Frontal cortex (tissue), 4 donors: ENCODE results near the gene ETV6. TPM values are rescaled to one million over a fixed set of nuclear protein-coding genes. Genes with fewer than 3 reads are reported as not detected.
A peak's percentile ranks its signal among the peaks of the same experiment; 100 is the strongest.

Source experiments
- DNase-seq, 2 donors: peaks; one replicate each; pipeline ENCODE4 v3.0.0; 2012; ENCODE audit warnings: low spot score in 2 of 2
- FAIRE-seq: peaks from 2 replicates; lab custom pipeline; 2012; peaks lifted over from hg19 to GRCh38; lab: Jason Lieb, UNC
- total RNA-seq: library from RNA; depleted of rRNA; stranded (reverse); fragments of >200 nt; gene quantifications from one replicate; pipeline ENCODE4 v1.2.3, GENCODE V29; 2014
- donor health status: control.
- donor health status: control.
- donor health status: control.

ETV6 gene
- total RNA-seq, 1 donor from 2014 or later, result 2.9 TPM

DNA sequence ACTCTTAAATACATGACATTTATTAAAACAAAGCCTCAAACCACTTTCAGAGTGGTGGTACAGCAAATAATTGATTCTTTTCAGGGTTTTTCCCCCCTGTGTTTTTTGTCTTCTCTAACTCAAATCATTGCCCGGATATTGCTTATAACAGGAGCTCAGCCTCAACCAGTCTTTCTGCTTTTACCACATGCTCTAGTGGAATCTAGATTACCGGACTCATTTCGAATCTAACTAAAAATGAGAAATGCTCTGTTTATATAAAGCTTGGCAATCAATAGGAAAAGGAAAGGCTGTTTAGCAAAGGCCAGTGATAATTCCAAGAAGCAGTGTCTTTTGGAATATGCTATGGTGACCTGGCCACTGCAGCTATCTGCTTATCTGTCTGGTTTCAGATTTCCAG lies 161.5 kb downstream of the ETV6 start:
- DNase-seq (no peak), FAIRE-seq (no peak)

DNA sequence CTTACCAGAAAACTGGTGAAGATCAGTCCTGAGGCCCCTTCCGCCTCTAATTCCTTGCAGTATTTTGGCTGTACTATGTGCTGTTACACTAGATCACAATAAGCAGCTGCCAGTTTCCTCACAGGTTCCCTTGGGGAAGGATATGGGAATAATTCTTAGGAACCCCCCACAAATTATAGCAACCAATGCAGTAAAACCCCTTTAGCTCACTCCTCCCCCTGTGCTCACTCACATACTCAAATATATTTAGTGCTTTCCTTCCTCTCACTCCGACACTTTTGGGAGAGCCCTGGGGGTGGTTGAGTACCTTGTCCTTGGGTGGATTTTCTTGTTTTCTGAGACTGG lies 162.7 kb downstream of the ETV6 start:
- FAIRE-seq, result no peak
- DNase-seq, result no peak

DNA sequence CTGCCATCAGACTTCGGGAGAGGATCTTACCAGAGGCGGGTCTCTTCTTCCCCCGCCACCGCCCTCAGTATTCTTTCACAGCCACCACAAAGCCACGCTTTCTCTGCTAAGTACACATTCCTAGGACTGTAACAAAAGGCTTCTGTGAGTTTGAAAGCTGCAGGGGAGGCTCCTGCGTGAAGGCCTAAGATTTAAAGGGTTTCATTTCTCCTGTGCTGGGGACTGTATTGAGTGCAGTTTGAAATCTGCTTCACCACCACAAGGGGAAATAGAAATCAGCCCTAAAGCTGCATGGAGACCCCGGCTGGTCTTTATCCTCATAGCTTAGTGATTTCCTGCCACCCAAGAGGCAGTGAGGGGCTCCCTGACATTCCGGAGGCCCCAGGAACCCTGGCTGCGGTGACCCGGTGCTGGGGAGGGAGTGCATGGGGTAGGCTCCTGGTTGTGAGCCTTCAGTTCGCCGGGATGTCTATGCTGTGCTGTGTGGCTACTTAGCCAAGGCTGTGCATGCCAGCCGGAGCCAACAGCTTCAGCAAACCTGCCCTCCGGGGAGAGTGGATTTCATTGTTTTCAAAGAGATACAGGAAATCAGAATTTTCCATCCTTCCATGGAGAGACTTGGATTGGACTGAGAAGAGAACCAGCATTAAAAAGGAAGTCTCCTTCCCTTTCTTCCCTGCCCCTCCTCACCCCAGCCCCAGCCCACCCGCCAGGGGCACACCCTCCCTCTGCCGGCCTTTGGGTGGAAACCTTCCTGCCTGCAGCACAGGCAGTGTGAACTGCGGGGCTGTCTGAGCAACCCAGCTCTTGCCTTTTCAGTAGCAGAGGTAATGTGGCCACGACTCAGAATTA lies 163.3 kb downstream of the ETV6 start:
- FAIRE-seq (no peak), DNase-seq (no peak)

DNA sequence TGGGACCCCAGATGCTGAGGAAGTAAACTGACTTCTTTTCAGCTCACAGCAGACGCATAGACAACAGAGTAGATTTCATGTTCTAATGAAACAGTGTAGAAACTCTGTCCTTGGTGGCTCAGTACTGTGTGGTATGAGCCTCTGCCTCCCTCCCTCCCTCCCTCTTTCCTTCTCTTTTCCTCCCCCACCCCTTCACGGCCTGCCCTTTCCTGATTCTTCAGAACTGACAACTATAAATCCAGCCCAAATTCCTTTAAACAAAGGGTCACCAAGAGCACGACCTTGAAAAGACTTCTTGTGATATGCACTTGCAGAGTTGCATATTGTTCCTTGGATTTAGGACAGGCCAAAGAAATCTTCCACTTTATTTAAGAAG lies 164.0 kb downstream of the ETV6 start:
- no peak for DNase-seq

DNA sequence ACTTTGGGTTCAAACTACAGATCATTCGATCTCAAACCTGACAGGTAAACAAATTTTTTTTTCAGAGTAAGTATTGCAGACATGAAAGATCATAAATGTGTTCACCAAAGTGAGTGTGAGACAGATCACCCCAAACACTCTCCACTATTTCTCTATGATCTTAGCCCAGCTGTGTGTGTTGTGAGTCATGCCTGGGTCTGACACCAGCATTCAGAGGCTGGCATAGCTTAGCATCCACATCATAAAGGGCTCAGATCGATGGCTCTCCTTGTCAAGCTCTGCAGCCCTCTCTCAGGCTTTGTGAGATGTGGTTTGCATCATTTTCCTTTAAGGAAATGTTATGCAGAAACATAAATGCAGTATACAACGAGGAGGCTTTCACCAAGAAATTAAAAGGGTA lies 164.9 kb downstream of the ETV6 start:
- DNase-seq, result peak in 1 of 2 donors; percentile 42
- no peak for FAIRE-seq

More for the DNA sequence above, 164.0 kb downstream of the ETV6 start:
- FAIRE-seq, result no peak

DNA sequence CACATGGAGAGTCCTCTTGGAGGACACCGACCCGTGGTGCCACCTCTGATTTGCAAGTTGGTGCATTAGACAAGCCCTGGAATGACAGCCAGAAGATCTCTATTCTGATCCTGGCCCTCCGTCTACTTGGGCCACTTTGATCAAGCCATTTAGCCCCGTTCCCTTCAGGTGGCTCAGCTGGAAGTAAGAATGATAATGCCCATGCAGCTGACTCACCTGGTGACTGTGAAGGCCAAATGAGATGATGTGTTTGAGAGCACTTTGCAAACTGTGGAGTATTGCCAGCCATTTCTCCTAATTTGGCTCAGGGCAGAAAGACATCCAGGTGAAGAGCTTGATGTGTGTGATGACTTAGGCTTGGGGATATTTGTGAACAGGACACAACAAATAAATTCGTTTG lies 165.9 kb downstream of the ETV6 start:
- FAIRE-seq (no peak), DNase-seq (no peak)

DNA sequence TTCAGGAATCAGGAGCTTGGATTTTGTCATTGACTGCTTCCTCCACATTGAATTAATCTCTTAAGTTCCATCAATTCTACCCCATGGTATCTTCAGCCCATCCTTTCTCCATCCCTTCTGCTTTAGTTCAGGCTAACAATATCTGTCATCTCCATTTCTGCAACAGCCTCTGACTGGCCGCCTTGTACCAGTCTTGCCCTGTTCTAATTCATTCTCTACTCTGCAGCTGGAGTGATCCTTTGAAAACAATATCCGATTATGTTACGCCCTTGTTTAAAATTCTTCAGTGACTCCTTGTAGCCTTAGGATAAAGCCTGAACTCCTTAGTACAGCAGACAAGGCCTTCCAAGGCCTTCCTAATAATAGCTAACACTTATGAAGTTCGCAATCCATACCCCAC lies 170.2 kb downstream of the ETV6 start:
- FAIRE-seq (no peak), DNase-seq (no peak)

DNA sequence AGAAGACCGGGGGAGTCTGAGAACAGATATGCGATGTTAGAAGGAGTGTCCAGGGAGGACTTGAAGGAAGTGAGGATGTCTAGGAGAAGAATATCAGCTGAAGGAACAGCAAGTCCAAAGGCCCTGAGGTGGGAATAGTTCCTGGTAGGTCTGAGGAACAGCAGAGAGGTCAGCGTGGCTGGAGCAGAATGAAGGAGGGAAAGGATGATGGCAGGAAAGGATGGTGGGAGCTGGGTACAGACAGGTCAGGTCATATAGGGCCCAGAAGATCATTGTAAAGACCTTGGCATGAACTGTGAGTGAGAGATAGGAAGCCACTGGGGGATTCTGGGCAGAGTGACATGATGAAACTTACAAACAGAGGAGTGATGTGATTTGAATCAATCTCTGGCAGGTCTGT lies 171.0 kb downstream of the ETV6 start:
- FAIRE-seq, result no peak

DNA sequence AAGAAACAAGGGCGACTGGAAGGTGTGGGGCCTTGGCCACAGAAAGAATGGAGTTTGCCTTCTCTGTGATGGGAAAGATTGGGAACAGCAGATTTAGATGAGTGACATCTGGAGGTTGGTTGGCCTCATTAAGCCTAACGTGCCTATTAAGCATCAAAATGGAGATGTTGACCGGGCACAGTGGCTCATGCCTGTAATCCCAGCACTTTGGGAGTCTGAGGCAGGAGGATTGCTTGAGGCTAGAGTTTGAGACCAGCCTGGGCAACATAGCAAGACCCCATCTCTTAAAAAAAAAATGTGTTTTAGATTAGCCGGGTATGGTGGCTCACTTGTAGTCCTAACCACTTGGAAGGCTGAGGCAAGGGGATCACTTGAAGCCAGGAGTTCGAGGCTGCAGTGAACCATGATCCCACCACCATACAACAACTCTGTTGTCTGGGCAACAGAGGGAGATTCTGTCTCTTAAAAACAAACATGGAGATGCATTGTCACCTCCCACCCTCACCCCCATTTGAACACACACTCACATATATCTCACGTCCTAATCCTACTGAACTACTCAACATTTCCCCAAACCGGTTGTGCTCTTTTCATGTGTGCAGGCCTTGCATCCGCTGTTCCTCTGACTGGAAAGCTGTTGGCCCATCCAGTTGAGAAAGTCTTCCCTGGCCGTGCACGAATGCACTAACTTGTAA lies 172.1 kb downstream of the ETV6 start:
- FAIRE-seq, result no peak
- no peak for DNase-seq

More for the DNA sequence above, 171.0 kb downstream of the ETV6 start:
- no peak for DNase-seq

DNA sequence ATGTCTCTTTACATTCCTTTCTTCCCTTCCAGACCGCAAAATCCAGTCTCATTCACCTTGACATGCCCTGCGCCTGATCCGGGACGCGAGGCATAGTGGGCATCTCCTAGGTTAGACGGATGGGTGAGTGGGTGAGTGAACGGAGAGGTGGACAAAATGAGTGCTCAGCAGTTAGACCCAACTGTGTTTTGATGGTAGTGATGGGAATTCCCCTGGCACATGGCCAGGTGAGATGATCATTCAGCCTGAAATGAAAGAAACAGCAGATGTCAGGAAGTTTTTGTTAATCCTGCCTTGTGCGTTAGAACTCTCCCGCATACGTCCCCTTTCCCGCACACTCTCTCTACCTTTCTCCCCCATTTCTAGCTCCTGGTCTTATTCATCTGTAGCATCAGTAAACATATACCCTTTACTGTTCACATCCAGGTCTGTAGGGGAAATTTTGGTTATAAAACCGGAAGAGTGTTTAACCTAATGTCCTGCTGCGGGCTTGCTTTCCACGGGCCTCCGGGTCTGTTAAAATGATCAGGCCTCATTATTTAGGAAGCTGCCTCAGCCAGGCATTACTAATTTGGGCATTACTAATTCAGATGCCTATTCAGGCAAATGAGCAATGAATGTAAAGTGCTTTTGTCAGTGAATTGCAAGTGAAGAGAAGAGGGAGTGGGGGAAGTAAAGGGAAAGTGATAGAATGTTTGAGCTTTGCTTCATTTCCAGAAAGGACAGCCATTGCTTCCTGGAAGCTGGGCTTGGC lies 172.8 kb downstream of the ETV6 start:
- DNase-seq, result no peak
- FAIRE-seq, result no peak

DNA sequence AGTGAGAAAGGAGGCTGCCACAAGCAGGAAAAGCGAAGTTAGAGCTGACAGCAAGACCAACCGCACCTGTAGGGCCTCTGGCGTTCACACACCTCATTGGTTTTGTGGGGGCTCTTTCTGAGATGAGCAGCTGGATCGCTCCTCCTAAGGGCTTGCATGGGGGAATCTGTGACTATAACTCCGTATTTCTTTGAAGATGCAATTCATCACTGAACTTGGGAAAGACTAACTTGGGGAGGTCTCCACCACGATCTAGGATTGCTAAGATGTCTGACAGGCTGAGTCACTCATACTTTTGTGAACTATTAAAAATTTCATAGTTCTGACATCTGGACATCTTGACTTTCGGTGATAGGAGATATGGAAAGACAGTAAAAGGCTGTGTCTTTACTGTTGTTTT lies 173.6 kb downstream of the ETV6 start:
- DNase-seq, result no peak
- FAIRE-seq, result no peak

DNA sequence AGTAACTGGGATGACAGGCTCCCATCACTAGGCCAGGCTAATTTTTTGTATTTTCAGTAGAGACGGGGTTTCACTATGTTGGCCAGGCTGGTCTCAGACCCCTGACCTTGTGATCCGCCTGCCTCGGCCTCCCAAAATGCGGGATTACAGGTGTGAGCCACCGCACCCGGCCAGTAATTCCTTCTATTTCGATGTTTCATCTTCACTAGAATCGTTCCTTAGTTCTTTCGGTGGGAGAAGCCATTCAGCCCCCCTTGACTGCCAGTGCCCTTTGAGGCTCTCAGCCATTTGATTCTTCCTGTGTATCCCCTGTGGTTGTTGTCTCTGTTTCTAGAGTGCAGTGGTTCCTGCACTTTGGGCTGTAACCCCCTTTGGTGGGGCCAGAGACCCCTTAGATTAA lies 174.1 kb downstream of the ETV6 start:
- DNase-seq (no peak), FAIRE-seq (no peak)

DNA sequence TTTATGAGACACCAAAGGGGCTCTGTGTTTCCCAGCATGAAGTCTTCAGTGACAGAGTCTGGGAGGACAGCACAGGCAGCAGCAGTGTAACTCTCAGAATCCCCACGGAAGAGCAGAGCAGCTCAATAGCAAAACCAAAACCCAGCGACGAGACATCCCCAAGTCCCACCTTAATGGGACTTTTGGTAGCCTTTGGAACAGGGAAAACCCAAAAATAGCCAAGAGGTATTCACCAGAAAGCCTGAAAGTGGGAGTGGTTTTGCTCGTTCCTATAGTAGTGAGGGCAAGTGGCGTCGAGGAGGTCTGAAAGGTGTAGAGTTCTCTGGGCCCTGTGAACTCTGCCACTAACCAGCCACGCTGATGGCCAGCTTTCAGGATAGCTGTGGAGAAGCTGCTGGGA lies 174.6 kb downstream of the ETV6 start:
- DNase-seq (no peak), FAIRE-seq (no peak)

DNA sequence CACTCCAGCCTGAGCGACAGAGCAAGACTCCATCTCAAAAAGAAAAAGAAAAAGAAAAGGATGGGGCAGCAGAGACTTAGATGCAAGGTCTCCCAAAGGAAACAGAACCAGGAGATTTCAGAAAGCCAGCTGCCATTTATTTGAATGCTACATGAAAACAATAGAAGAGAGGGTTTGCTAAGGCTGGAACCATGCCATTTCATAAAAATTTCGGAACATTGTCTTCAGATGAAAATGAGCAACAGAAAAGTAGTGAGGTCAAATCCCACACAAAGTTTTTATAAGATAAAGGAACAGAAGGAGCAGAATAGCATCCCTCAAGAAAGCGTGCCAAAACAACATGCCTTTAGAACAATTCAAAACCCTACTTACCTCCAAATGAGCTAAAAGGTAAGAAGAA lies 175.3 kb downstream of the ETV6 start:
- FAIRE-seq (no peak), DNase-seq (no peak)

DNA sequence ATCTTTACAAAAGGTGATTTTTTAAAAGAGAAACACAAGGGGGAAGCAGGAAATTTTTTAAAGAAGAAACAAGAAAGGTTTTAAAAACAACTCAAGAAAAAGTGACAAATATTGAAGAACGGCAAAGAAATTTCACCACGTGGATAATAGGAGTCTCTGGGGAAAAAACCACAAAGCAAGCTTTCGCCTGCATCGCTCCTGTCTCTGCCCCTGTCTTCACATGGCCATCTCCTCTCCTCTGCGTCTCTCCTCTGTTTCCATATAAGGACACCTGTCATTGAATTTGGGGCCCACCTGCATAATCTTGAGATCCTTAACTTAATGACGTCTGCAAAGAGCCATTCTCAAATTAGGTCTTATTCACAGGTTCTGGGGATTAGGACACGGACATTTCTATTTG lies 175.8 kb downstream of the ETV6 start:
- FAIRE-seq (no peak), DNase-seq (no peak)

DNA sequence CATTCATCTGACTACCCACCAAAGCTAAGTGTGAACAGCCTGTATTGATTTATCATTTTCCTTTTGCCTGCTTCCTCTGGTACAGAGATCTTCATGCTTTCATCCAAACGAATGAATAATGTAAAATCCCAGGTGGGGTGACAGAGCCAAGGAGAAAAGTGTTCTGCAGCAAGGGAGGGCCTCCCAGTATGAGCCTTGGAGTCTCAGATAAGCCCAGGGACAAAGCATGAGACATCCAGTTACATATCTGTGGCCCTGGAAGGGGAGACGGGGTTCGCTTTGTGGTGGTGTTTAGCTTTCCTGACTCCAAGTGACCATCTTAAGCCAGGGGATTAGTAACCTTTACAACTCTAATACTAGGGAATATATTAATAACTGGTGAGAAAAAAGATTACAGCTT lies 177.1 kb downstream of the ETV6 start:
- FAIRE-seq (no peak), DNase-seq (no peak)

DNA sequence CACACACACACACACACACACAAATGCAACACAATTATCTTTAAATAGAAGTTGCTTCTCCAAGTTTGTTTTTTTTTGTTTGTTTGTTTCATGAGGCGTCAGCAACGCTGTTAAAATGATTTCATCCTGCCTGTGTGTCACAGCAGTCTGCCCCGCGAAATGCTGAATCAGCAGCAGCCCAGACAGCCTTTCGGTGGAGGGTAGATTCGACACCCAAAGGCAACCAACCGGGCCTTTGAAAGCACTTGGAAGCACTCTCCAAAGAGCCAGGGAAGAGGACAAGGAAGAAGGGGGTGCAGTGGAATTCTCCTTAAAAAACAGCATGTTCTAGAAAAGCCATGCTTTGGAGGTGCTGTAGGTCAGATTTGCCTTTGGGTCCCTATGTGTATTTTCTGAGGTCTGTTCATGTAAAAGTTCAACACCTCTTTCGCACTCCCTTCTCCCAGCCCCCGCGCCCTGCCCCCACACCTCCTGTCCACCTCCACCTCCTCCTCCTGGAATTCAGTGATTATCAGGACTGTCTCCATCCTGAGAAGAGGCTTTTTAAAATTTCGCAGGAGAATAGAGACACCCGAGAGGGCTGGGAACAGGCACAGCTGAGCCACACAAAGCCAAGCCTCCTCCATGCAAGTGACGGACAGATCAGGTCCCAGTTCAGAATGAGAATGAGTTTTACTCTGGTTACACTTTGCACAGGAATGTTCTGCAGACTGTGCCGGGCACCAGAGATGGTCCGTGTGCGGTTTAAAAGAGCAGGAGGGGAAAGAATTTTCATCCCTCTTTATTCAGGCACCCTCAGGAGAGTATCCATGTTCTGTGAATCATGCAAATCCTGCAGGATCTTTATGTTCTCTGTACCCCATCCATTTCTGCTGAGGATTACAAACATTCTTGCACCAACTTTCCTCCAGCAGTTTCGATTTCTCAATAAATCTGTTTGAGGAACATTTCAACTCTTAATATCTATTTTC lies 177.9 kb downstream of the ETV6 start:
- DNase-seq (no peak), FAIRE-seq (no peak)

DNA sequence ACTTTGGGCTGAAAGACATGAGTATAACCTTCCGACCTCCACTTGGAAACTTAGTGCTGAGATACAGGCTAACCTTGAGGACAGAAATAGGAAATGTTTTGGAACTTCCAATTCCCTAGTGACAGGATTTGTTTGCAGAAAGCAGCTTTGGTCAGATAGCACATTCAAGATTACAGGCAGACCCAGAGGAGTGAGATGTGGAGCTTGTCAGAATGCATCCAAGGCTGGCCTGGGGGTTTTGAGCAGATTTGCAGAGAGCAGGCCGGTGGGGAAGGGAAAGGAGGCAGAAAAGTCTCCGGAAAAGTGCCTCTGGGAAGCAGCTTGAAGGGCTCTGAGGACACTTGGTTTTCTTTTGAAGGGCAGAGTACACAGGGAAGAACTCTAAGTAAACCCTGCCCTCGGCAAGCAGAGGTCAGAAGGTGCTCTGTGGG lies 180.3 kb downstream of the ETV6 start:
- no peak for FAIRE-seq
- no peak for DNase-seq

DNA sequence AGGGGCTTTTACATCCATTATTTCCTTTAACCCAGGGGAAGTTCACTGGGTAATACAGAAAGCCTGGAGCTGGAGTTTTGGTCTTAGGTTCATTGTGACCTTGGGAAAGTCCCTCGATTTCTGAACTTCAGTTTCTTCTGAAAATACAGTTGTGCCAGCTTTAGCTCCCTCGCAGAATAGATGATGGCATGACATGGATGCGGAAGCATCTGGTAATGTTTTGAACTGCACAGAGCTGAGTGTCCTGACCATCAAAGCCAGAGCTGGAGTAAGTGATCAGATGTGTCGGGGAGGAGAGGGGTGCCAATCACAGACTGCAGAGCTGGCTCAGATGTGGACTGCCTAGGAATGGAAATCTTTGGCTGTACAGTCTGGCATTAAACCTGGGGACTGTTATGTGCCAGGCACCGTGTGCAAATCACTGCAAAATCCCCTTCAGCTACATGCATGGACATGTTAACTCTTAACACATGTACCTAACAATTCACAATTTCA lies 180.9 kb downstream of the ETV6 start:
- DNase-seq, result no peak
- no peak for FAIRE-seq

DNA sequence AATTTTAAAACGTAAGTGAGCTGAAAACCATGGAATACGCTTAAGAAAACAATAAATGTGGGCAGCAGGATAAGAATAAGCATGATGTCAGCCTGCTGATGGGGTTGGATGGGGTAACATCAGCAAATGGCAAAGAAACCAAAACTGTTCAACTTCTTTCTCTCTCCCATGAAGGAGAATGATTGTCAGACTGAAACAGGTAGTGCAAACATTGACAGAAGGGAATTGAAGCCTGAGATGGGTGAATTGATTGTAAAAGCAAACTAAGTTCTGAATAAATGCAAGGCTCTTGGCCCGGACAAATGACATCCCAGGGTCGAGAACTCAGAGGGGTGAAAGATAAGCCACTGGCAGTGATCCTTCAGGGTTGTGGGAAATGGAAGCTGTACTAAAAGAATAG lies 182.6 kb downstream of the ETV6 start:
- FAIRE-seq, result no peak

More for the DNA sequence above, 182.6 kb downstream of the ETV6 start:
- DNase-seq, result no peak
